ENCODE measurements around the gene FZD10. TPM values are rescaled to one million over a fixed set of nuclear protein-coding genes. Genes with fewer than 3 reads are reported as not detected.

The FZD10 gene
- total RNA-seq, 1 donor from 2014 or later, result not detected

DNA sequence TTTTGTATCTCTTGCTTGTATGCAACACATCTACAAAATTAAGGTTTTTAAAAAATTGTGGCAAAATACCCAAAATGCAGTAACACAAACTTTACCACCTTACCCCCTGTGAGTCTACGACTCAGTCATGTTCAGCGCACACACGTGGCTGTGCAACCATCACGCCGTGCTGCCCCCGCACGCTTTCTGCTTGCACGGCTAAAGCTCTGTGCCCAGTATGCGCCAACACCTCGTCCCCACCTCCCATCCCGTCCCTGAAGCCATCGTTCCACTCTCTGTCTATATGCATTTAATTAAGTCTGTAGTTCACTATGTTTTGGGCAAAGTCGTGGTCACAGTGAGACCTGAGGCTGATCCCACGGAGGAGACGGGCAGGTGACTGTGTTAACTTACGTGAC is 36.4 kb downstream of the FZD10 start:
- Mint-ChIP-seq H3K4me1 (ENCODE audit: unreplicated experiment) (no peaks in the 10 kb centered on the region), H3K27ac (ENCODE audit: unreplicated experiment) (no peak overlapping the region), H3K4me3 (ENCODE audit: unreplicated experiment) (no peak overlapping the region), H3K27me3 (ENCODE audit: unreplicated experiment) (no peaks in the 10 kb centered on the region), H3K9me3 (ENCODE audit: unreplicated experiment) (peaks cover 17% of the 10 kb centered on the region), H3K36me3 (ENCODE audit: unreplicated experiment) (no peaks in the 10 kb centered on the region)
- TF ChIP-seq, protein P1, sequence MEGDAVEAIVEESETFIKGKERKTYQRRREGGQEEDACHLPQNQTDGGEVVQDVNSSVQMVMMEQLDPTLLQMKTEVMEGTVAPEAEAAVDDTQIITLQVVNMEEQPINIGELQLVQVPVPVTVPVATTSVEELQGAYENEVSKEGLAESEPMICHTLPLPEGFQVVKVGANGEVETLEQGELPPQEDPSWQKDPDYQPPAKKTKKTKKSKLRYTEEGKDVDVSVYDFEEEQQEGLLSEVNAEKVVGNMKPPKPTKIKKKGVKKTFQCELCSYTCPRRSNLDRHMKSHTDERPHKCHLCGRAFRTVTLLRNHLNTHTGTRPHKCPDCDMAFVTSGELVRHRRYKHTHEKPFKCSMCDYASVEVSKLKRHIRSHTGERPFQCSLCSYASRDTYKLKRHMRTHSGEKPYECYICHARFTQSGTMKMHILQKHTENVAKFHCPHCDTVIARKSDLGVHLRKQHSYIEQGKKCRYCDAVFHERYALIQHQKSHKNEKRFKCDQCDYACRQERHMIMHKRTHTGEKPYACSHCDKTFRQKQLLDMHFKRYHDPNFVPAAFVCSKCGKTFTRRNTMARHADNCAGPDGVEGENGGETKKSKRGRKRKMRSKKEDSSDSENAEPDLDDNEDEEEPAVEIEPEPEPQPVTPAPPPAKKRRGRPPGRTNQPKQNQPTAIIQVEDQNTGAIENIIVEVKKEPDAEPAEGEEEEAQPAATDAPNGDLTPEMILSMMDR (IDR thresholded peaks at IDR 0.05), result no peak
- DNase-seq (ENCODE audit: extremely low spot score, unreplicated experiment), result peak; percentile 73

DNA sequence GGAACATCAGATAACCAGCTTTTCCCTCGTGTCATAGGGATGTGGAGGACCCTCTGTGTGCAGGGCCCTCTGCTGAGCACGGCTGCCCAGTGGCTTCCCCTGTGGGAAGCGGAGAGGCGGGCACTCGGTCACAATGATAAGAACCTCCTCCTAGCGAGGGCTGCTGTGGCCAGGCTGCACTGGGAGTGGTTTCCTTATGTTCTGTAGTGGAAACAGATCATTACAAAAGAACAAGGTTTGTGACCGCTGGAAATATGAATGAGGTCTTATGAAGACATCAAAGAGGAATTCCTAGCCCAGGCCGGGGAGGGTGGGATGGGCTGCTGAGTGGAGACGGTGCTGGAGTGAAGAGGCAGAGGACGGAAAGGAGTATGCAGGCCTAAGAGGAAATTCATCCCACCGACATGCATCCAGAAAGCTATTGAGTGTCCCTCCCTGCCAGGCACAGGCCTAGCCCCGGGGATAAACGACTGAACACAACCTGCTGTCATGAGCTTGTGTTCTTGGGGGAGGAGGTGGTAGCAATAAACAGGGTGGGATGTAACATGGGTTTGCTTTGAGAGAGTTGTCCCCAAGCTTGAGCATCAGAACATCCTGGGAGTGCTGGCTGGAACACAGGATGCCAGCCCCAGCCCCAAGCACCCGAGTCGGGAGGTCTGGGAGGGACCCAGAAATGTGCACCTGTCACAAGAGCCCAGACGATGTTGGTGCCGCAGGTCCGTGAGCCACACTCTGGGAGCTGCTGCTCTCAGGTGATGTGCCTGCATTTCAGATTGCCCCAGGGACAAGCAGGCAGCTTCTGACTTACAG is 37.5 kb downstream of the FZD10 start:
- Mint-ChIP-seq H3K4me3 (ENCODE audit: unreplicated experiment) (no peak overlapping the region), H3K27me3 (ENCODE audit: unreplicated experiment) (no peaks in the 10 kb centered on the region), H3K27ac (ENCODE audit: unreplicated experiment) (no peak overlapping the region), H3K9me3 (ENCODE audit: unreplicated experiment) (peaks cover 21% of the 10 kb centered on the region), H3K4me1 (ENCODE audit: unreplicated experiment) (no peaks in the 10 kb centered on the region), H3K36me3 (ENCODE audit: unreplicated experiment) (peaks cover 2% of the 10 kb centered on the region)
- DNase-seq (ENCODE audit: extremely low spot score, unreplicated experiment), result peak; percentile 67
- TF ChIP-seq, protein P1 (IDR thresholded peaks at IDR 0.05), result no peak

DNA sequence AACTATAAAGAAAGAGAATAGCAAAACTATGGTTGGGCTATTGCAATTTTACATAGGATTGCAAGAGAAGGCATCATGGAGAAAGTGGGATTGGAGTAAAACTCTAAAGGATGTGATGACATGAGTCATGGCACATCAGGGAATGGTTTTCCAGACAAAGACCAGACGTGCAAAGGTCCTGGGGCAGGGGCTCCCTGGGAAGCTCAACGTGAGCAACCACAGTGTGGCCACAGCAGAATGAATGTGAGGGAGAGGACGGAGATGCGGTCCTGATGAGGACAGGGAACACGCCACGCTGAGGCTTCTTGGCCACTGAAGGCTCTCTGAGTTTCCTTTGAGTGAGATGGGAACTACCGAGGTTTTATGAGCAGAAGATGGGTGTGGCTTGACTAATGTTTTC is 38.2 kb downstream of the FZD10 start:
- Mint-ChIP-seq H3K4me3 (ENCODE audit: unreplicated experiment) (no peak overlapping the region), H3K36me3 (ENCODE audit: unreplicated experiment) (peaks cover 2% of the 10 kb centered on the region), H3K9me3 (ENCODE audit: unreplicated experiment) (peaks cover 22% of the 10 kb centered on the region), H3K27ac (ENCODE audit: unreplicated experiment) (no peak overlapping the region), H3K27me3 (ENCODE audit: unreplicated experiment) (no peaks in the 10 kb centered on the region), H3K4me1 (ENCODE audit: unreplicated experiment) (no peaks in the 10 kb centered on the region)
- peak; percentile 65 for DNase-seq (ENCODE audit: extremely low spot score, unreplicated experiment)
- TF ChIP-seq, protein P1 (IDR thresholded peaks at IDR 0.05), result no peak

DNA sequence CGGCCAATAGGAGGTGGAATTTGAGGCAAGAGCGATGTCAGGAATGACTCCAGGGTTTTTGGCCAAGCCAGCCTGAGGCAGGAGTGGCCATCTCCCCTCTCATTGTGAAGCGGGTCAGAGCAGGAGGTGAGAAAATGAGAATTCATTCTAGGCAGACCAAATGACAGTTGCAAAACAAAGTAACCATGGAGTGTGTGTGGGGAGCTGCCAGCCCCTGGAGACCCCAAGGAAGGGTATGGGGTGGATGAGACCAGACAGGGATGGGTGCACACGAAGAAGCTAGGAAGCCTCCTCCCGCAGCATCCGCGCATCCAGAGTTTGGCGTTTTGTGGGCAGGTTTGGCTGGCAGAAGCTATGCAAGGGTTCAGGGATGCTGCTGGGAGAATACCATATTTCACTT is 38.8 kb downstream of the FZD10 start:
- TF ChIP-seq, protein P1 (IDR thresholded peaks at IDR 0.05), result no peak
- Mint-ChIP-seq H3K4me1 (ENCODE audit: unreplicated experiment) (no peaks in the 10 kb centered on the region), H3K36me3 (ENCODE audit: unreplicated experiment) (peaks cover 2% of the 10 kb centered on the region), H3K4me3 (ENCODE audit: unreplicated experiment) (no peak overlapping the region), H3K27me3 (ENCODE audit: unreplicated experiment) (no peaks in the 10 kb centered on the region), H3K27ac (ENCODE audit: unreplicated experiment) (no peak overlapping the region), H3K9me3 (ENCODE audit: unreplicated experiment) (peaks cover 26% of the 10 kb centered on the region)
- peak; percentile 60 for DNase-seq (ENCODE audit: extremely low spot score, unreplicated experiment)

DNA sequence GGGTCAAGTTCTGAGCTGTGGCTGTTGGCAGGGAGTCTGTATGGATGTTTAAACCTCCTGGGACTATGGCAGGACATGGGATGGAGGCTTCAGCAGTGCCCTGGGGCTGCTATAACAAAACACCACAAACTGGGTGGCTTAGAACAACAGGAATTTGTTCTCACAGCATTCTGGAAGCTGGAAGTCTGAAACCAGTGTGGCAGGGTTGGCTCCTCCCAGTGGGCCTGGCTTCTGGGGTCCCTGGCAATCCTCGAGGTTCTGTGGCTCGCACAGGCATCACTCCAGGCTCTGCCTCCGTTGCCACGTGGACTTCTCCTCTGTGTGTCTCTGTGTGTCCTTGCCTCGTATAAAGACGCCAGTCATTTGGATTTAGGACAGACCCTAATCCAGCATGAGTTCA is 39.9 kb downstream of the FZD10 start:
- H3K27me3 Mint-ChIP-seq (ENCODE audit: unreplicated experiment), result no peaks in the 10 kb centered on the region
- no peak for DNase-seq (ENCODE audit: extremely low spot score, unreplicated experiment)
- no peak overlapping the region for H3K27ac Mint-ChIP-seq (ENCODE audit: unreplicated experiment)
- no peak overlapping the region for H3K4me3 Mint-ChIP-seq (ENCODE audit: unreplicated experiment)
- TF ChIP-seq, protein P1 (IDR thresholded peaks at IDR 0.05), result no peak
- H3K9me3 Mint-ChIP-seq (ENCODE audit: unreplicated experiment), result peaks cover 33% of the 10 kb centered on the region
- H3K36me3 Mint-ChIP-seq (ENCODE audit: unreplicated experiment), result peaks cover 2% of the 10 kb centered on the region
- no peaks in the 10 kb centered on the region for H3K4me1 Mint-ChIP-seq (ENCODE audit: unreplicated experiment)
